ENCODE results near the gene IL17B.

Gene IL17B

DNA sequence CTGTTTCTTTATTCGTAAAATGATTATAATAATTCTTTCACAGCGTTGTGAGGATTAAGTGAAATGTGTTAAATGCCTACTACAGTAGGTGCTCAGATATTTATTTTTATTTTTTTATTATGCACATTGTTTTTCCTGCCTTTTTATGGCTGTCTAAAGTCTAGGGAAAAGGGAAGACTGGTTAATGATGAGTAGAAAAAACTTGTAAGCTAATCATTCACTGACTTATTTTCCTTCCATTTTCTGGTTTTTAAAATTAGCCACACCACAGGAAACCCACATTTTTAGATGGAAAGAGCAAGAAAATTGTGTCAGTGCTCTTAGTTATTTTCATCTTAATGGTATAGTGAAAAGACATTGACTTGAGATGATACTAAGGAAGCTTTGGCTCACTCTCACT, 25.2 kb downstream of the IL17B start:
- DNase-seq = no peak

DNA sequence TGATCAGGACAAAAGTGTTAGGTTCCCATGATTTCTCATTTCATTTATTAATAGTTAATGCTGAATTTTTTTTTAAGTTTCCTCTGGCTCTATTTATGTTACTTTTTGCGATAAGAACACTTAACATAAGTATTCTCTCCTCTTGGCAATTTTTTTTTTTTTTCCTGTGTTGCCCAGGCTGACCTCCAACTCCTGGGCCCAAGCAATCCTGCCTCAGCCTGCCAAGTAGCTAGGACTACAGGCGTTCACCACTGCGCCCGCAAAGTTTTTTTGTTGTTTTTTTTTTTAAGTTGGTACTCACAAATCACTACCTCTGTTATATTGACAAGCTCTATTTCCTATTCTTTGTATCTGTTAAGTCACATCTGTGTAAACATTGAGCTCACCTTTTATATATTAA, 26.9 kb downstream of the IL17B start:
- DNase-seq = no peak

DNA sequence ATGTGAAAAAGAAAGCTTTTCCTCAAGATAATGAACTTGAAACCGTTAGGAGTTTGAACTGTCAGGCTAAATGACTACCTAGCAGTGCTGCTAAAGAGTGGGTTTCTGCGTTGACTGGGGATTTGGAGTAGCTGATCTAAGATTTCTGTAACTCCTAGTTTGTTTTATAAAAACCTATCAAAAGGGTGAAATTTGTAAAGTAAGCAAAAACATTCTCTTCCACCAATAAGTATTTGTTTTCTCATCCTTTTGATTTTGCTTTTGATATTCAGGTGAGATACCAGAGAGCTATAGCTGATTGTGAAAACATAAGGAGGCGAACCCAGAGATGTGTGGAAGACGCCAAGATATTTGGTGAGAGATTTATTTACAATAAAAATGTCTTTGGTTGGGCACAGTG, 29.7 kb downstream of the IL17B start:
- DNase-seq = no peak

DNA sequence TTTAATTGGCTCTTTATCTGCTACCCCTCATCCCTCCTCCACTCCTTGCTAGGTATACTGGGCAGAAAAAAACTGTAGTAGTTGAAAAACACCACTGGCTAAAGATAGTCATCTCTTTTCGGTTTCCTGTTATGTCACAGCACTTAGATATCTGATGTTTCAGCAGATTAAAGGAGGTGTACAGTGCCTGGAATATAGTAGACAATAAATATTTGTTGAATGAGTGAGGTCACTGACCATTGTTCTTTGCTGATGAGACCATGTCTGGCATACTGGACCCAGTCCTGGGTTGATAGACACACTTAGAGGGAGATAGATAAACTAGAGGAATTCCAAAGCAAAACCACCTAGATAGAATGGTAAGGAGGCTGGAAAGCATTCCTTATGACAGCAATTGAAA, 30.6 kb downstream of the IL17B start:
- no peak for DNase-seq

DNA sequence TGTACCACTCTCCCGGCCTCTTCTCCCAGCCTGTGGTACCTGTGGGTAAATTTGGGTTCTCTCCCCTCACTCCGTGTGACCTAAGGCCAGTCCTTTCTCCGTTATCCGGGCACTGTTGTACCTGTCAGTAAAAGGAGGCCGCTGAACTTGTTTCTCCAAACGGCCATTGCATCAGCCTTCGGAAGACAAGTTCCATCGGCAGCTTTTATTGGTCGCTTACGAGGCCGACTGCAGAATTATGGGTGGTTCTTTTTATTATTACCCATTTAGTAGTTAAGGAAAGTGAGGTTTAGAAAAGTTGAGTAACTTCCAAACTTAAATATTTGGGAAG, 33.2 kb downstream of the IL17B start:
- DNase-seq = no peak

DNA sequence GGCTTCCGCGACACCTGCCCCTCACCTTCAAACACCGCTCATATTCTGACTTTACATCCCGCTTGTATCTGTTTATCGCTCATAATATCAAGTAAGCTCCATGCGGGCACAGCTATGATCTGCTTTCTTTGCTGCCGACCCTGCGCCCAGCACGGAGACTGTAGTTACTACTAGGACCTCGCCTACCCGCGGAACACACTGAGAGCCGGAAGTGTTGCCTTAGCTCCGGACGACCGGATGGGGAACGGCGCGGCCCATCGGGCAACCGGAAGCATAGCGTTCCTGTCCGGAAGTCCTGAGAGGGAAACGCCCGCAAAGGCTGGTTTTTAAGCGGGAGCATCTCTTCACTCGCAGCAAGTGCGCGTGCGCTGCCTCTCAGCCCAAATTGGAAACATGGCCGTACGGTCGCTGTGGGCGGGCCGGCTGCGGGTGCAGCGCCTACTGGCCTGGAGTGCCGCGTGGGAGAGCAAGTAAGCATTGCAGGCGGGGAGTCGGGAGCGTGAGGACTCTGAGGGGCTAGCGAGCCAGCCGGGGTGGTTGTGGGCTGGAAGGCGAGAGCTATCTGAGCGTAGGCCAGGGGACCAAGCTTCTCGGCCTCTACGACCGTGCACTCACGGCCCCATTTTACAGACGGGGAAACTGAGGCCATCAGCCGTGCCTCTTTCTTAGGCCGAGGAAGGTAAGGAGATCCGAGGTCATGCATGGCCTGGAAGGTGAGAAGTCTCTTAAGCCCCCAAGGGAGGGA, 33.8 kb downstream of the IL17B start, which contains the start of gene GRPEL2:
GRPEL2 (plus strand) TSS at position 353 of the 745 bp plus-strand sequence; CDS start at position 394, 41 bp downstream.
- DNase-seq = peak; percentile 94

DNA sequence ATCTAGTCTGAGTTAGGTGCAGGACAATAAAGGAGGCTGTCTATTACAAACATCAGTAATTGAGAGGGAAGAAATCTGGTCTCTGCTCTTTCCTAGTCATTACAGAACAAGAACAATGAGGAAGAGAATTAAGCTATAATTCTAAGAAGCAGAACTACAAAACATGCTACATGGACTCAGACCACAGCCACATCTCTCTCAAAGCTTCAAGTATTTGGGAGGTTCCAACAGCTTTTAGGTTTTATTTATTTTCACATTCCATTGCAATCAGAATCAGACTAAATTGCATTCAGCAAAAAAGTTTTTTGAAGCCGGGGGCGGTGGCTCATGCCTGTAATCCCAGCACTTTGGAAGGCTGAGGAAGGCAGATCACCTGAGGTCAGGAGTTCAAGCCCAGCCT, 34.9 kb downstream of the IL17B start:
- no peak for DNase-seq

DNA sequence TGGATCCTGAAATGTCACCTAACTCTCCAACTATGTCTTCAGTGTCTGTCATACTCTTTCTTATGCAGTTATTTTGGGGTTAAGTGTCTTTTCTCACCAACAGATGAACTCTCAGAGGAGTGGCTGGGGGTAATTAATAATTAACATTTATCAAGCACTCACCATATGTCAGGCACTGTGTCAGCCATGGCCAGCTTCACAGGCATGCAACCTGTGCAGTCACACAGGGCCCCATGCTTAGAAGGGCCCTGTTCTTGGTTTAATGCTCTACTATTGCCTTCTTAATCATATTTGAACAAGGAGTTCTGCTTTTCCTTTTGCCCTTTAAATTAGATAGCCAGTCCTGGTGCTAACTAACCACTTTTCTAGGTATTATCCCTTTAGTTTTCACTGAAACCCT, 37.2 kb downstream of the IL17B start:
- no peak for DNase-seq

DNA sequence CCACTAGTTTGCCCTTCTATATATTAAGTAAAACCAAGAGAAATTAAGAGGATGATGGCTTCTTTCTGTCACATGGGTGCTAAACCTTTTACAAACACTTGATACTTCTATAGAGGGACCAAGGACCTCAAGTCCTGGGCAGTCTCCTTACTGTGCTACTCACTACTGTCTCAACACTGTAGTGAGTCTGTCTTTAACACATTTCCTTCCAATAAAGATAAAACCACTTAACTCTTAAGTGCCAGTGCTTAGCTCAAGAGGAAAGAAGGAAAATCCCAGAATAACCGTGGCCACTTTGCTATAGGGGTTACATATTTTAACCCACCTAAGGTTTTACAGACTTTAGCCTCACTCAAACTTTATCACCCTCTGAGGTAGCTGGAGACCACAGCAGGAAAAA, 38.2 kb downstream of the IL17B start:
- DNase-seq = no peak

DNA sequence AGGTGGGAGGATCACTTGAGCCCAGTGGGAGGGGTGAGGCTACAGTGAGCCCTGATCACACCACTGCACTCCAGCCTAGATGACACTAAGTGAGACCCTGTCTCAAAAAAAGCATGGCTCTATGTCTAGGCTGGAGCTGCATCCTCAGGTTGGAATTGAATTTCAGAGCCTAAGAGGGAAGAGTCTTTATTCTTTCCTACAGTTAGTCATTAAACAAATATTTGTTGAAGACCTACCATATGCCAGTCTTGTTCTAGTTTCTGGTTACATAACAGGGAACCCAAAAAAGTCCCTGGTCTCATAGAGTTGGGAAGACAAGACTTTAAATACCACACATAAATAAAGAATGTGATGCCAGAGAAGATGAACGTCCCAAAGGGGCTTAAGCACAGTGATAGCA, 40.7 kb downstream of the IL17B start:
- DNase-seq = no peak

DNA sequence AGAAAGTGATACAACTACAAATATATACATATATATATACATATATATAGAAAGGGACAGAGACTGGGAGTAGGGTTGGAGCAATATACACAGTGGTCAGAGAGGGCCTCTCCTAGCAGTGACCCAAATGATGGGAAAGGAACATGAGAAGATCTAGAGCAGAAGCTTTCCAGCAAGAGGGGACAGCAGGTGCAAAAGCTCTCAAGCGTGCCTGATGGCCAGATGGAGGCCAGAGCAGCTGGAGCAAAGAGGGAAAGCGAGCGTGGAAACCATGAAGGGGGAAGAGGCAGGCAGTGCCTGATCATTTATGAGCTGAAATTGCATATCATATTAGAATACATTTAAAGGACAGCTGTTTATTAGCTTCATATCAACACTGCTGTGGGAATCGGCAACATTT, 41.4 kb downstream of the IL17B start:
- DNase-seq = no peak

DNA sequence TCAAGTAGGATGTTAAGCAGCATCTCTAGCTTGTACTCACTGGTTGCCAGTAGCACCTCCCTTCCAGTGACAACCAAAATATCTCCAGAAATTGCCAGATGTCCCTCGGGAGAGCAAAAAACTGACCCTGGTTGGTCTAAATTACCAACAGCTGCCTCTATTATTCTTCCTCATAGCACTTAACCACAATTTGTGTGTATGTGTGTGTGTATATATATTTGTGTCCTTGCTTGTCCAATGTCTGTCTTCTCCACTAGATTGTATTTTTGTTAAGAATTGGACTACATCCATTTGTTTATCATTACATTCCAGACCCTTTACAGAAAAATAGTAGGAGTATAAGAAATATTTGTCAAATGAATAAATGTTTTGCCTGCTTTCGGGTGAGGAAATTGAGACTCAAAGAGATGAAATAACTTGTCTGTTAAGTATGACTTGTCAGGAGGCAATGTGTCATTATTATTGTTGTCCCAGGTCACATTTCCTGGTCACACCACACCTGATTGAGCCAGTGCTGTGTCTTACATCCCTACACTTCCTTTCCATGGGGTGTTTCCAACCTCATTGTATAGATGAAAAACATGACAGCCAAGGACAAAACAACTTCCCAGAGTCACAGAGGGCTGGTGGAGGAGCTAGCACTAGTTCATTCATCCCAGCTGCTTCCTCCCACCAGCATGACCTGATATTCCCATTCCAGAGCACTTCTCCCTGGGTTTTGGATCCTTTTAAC, 45.2 kb downstream of the IL17B start:
- DNase-seq = no peak

DNA sequence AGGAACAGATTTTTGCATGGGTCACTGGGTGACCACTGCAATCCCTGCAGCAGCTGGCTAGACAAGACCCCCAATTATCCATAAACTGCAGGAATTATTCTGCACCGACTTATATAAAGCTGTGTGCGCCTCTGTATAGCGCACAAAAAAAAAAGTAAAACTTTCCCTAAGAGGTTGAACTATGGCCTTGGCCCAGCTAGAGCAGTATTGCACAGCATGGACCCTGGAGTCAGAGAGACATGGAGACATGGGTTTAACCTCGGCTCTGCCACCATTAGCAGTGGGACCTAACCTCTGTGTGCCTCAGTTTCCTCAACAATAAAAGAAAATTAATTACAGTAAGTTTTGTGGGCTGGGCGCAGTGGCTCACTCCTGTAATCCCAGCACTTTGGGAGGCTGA, 50.9 kb downstream of the IL17B start:
- DNase-seq = no peak

DNA sequence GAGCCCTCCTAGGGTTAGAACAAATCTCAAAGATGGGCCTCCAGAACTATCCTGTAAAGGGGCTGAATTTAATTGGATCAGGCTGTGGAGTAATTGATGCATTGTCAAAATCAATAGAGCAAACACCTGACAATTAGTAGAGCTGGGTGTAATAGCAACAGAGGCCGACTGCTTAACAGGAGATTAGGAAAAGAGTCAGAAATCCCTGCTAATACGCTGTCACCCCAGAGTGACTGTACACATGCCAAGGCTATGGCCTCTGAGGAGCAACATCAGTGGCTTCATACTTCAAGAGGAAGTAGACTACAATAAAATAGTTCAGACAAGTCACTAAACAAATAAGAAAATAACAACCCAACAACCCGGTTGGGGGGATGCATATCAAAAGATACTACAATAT, 52.5 kb downstream of the IL17B start:
- no peak for DNase-seq

DNA sequence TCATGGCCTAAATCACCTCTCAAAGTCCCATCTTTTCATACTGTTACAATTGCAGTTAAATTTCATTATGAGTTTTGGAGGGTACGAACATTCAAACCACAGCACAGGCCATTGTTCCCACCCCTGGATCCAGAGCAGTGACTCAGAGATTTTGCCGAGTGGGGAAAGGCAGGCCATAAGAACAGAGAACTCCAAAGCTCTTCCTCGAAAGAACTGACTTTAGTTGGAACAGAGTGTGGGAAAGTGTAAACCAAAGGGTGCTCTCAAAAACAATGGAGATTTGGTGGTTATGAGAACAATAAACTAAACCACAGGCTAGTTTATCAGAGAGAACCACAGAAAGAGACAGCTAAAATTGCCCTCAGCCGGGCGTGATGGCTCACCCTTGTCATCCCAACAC, 53.2 kb downstream of the IL17B start:
- no peak for DNase-seq

DNA sequence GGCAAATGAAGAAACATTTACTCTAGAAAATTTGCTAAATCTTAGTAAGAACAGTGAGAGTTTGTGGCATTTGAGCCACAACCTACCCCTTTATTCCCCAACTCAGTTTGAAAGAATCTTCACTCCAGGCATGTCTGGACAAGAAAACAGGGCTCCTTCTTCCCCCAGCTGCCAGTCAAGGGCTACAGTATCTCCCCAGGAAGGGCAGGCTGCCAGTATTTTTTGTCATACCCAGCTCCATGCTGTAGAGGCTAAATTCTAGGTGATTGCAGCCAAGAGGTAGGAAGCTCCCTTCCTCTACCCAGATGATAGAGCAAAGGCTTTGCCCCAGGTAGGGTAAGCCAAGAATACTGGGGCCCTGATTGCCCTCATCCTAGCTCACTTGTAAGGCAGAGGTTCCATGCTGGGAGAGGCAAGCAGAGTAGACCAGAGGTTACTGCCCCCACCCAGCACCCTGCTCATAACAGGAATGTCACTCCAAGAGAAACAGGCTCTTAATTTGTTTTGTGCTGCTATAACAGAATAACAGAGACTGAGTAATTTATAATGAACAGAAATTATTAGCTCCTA, 53.8 kb downstream of the IL17B start:
- DNase-seq = no peak

DNA sequence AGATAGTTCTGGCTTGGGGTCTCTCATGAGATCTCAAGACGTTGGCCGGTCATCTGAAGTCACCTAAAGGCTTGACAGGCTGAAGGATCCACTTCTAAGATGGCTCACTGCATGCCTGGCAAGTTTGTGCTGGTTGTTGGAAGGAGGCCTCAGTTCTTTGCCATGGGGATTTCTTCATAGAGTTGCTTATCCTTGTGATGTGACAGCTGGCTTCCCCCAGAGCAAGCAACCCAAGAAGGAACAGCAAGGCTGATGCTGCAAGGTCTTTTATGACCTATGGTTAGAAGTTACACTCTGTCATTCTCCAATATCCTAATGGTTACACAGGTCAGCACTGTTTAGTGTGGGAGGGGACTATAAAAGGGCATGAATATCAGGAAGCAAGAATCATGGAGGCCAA, 54.5 kb downstream of the IL17B start:
- no peak for DNase-seq

All from NCI-H1048 (cell line).